Testis (tissue), 2 donors: ENCODE results near the gene TARBP2.

Experiments
- POLR2A ChIP-seq: fragments of 450-650 bp; IDR thresholded peaks from one replicate; pipeline ENCODE4 v1.6.1; 2017; ENCODE audit warnings: antibody characterized with exemption, mild to moderate bottlenecking, moderate library complexity
- TF ChIP-seq, protein P1 (sequence below), 3 experiments: fragments of 450-650 bp in 2 of 3; fragments of 200-600 bp in 1 of 3; sonication (generic) in 1 of 3; IDR thresholded peaks; one replicate each; pipeline ENCODE4 v1.5.1; 2016 to 2019; ENCODE audit warnings: antibody characterized with exemption in 3 of 3, mild to moderate bottlenecking in 2 of 3, moderate library complexity in 1 of 3

DNA sequence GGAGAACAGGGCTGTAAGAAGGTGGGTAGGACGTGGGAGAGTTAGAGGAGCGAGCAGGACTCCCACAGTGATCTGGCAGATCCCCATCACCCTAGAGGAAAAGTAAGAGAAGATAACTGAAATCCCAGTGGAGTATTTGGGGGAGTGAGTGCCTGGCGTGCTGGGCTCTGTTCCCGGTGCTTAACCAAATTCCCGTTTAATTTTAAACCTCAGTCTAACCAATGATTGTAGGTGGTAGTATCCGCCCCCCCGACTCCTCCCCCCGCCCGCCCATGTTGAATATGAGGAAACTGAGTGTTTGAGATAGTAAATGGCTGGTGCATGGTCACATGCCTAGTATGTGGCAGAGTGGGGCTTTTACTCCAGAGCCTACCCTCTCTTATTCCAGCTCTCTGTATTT is 1.2 kb downstream of the TARBP2 start:
- TF ChIP-seq, protein P1, sequence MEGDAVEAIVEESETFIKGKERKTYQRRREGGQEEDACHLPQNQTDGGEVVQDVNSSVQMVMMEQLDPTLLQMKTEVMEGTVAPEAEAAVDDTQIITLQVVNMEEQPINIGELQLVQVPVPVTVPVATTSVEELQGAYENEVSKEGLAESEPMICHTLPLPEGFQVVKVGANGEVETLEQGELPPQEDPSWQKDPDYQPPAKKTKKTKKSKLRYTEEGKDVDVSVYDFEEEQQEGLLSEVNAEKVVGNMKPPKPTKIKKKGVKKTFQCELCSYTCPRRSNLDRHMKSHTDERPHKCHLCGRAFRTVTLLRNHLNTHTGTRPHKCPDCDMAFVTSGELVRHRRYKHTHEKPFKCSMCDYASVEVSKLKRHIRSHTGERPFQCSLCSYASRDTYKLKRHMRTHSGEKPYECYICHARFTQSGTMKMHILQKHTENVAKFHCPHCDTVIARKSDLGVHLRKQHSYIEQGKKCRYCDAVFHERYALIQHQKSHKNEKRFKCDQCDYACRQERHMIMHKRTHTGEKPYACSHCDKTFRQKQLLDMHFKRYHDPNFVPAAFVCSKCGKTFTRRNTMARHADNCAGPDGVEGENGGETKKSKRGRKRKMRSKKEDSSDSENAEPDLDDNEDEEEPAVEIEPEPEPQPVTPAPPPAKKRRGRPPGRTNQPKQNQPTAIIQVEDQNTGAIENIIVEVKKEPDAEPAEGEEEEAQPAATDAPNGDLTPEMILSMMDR (IDR thresholded peaks at IDR 0.05): no peak
- no peak for TF ChIP-seq POLR2A
